ENCODE results near the gene EPB41L4B.

Gene EPB41L4B

DNA sequence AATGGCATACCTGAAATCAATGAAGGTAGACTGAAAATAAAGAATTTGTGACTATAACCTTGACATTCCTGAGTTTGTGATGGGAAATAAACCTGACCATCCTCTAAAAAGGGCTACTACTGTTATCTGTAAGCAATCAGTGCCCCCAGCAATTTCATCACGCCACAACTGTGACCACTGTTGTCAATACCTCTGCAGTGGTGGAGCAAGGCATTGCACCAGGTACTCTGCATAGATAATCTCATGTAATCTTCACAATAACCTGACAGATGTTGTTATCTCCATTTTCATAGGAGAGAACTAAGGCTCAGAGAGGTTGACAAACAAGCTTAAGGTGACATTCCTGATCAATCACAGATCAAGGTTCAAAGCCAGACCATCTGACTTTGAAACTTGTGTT is 115.3 kb downstream of the EPB41L4B start:
- H3K9me3 ChIP-seq (ENCODE audit: control insufficient read depth, insufficient read depth, low read length): no peaks in the 10 kb centered on the region
- no peaks in the 10 kb centered on the region for H3K36me3 ChIP-seq (ENCODE audit: control insufficient read depth, insufficient read depth, low read length)
- no peaks in the 10 kb centered on the region for H3K4me1 ChIP-seq (ENCODE audit: control insufficient read depth, insufficient read depth, low read length)
- no peak overlapping the region for H3K4me3 ChIP-seq (ENCODE audit: low read depth, low read length)
- H3K27me3 ChIP-seq (ENCODE audit: control insufficient read depth, insufficient read depth, low read length): no peaks in the 10 kb centered on the region
- H3K9ac ChIP-seq (ENCODE audit: low read depth, low read length): no peak overlapping the region

DNA sequence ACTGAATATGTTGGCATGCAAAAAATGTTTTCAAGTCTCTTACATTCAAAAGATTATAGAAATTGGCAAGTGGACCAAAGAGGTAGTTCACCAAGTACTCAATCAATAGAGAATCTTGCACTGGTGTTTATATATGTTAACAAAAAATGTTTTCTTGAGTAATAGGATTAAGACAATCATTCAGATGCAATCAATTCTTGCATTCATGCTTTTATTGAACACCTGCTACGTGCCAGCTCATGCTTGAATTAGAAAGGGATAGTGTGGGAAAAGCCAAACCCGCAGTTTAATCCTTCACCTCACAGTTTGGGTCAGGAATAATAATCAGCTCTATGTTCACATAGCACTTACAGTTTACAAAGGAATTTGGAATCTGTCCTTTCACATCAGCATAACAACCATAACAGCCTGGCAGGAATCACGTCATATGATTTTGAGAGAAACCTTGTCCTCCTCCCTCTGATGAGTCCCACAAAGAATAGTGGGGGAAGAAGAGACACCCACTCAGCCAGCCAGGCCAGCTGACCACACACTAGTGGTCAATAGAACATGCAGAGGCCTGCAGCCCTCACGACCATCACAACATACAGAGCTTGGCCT is 117.0 kb downstream of the EPB41L4B start:
- H3K9me3 ChIP-seq (ENCODE audit: control insufficient read depth, insufficient read depth, low read length): no peaks in the 10 kb centered on the region
- no peaks in the 10 kb centered on the region for H3K27me3 ChIP-seq (ENCODE audit: control insufficient read depth, insufficient read depth, low read length)
- H3K4me1 ChIP-seq (ENCODE audit: control insufficient read depth, insufficient read depth, low read length): no peaks in the 10 kb centered on the region
- H3K36me3 ChIP-seq (ENCODE audit: control insufficient read depth, insufficient read depth, low read length): no peaks in the 10 kb centered on the region
- no peak overlapping the region for H3K9ac ChIP-seq (ENCODE audit: low read depth, low read length)
- no peak overlapping the region for H3K4me3 ChIP-seq (ENCODE audit: low read depth, low read length)

DNA sequence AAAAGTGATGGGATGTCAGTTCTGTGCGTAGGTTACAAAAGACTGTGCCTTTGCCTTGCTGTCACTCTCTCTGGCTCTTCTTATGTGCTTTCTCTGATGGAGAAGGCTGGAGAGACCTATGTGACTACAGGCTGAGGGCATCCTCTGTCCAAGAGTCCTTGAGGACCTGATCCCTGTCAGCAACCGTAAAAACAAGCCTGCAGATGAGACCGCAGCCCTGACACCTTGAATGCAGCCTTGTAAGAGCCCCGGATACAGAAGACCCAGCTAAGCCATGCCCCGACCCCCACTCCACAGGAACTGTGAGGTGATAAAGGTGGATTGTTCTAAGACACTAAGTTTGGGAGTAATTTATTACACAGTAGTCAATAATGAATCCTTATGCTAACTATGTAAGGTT is 121.2 kb downstream of the EPB41L4B start:
- H3K27me3 ChIP-seq (ENCODE audit: control insufficient read depth, insufficient read depth, low read length): no peaks in the 10 kb centered on the region
- no peak overlapping the region for H3K4me3 ChIP-seq (ENCODE audit: low read depth, low read length)
- no peaks in the 10 kb centered on the region for H3K36me3 ChIP-seq (ENCODE audit: control insufficient read depth, insufficient read depth, low read length)
- H3K9ac ChIP-seq (ENCODE audit: low read depth, low read length): no peak overlapping the region
- H3K4me1 ChIP-seq (ENCODE audit: control insufficient read depth, insufficient read depth, low read length): no peaks in the 10 kb centered on the region
- no peaks in the 10 kb centered on the region for H3K9me3 ChIP-seq (ENCODE audit: control insufficient read depth, insufficient read depth, low read length)

DNA sequence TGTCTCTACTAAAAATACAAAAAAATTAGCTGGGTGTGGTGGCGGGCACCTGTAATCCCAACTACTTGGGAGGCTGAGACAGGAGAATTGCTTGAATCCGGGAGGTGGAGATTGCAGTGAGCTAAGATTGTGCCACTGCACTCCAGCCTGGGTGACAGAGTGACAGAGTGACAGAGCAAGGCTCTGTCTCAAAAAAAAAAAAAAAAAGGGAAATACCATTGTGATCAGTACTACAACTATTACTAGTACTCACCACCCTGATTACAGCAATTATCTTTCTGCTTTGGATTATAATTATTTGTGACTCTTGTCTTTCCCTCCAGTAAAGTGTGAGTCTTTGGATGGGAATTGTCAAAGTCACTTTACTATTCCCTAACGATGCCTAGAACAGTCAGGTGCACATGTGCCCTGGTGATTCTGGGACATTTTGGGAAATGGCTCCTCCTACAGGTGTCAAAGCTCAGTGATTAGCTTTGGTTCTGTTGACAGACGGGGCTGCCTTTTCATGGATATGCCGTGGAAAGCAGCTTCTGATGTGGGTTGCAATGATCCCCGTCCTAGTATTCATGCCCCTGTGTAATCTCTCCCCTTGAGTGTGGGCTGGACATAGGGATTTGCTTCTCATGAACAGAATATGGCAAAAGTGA is 122.0 kb downstream of the EPB41L4B start:
- Histone ChIP-seq H3K27me3 (ENCODE audit: control insufficient read depth, insufficient read depth, low read length) (no peaks in the 10 kb centered on the region), H3K4me3 (ENCODE audit: low read depth, low read length) (no peak overlapping the region), H3K9ac (ENCODE audit: low read depth, low read length) (no peak overlapping the region), H3K4me1 (ENCODE audit: control insufficient read depth, insufficient read depth, low read length) (no peaks in the 10 kb centered on the region), H3K9me3 (ENCODE audit: control insufficient read depth, insufficient read depth, low read length) (no peaks in the 10 kb centered on the region), H3K36me3 (ENCODE audit: control insufficient read depth, insufficient read depth, low read length) (no peaks in the 10 kb centered on the region)

DNA sequence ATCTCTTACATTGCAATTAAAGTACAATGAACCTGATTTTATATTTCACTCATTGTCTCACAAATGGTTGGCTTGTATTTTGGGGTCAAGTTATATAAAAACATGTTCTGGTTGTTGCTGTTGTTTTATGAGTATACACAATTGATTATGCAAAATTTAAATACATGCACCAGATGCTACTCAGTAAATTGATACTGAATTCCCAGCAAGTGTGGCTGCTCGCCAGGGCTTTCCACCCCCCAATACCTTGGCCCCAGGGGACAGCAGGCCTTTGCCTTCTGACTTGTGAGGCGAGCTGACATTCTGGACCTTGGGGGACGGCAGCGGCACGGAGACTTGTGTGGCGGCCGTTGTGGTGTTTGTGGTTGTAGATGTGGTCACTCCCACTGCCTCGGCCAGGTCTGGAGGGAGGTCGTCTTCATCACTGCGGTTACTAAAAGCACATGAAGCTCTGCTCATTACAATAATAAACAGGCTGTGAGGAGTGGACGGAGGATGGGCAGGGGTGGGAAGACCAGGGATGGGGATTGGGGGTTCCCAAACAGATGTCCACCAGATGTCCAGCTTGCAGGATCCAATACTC is 126.8 kb downstream of the EPB41L4B start:
- no peak overlapping the region for H3K4me3 ChIP-seq (ENCODE audit: low read depth, low read length)
- no peaks in the 10 kb centered on the region for H3K27me3 ChIP-seq (ENCODE audit: control insufficient read depth, insufficient read depth, low read length)
- H3K36me3 ChIP-seq (ENCODE audit: control insufficient read depth, insufficient read depth, low read length): no peaks in the 10 kb centered on the region
- H3K9ac ChIP-seq (ENCODE audit: low read depth, low read length): no peak overlapping the region
- no peaks in the 10 kb centered on the region for H3K4me1 ChIP-seq (ENCODE audit: control insufficient read depth, insufficient read depth, low read length)
- no peaks in the 10 kb centered on the region for H3K9me3 ChIP-seq (ENCODE audit: control insufficient read depth, insufficient read depth, low read length)

DNA sequence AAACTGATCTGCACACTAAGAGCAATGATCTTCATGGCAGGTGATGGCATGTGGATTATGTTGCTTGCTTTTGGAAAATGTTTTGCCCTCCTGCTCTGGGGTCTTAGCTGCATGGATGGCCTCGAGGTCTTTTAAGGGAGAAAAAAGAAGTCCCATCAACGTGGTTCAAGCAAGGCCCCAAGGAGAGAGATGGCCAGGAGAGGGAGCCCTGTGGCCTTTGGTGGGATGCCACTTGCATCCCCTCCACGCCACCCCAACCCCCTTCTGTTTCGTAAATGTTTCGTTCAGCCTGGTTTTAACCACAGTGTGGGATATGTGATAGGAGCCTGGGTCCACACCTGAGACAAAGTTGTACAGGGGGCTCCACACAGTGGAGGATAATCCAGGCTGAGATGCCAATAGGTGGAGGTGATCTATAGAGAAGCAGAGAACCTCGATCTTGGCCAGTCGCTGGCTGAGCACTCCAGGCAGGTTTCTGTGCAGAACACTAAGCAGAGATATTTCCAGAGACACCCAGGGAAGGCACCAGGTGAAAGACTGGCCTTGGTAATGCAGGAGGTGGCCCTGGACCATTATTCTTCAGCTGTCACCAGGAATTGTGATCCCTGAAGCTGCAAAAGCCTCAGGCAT is 128.0 kb downstream of the EPB41L4B start:
- Histone ChIP-seq H3K9ac (ENCODE audit: low read depth, low read length) (no peak overlapping the region), H3K36me3 (ENCODE audit: control insufficient read depth, insufficient read depth, low read length) (no peaks in the 10 kb centered on the region), H3K27me3 (ENCODE audit: control insufficient read depth, insufficient read depth, low read length) (no peaks in the 10 kb centered on the region), H3K9me3 (ENCODE audit: control insufficient read depth, insufficient read depth, low read length) (no peaks in the 10 kb centered on the region), H3K4me1 (ENCODE audit: control insufficient read depth, insufficient read depth, low read length) (no peaks in the 10 kb centered on the region), H3K4me3 (ENCODE audit: low read depth, low read length) (no peak overlapping the region)

DNA sequence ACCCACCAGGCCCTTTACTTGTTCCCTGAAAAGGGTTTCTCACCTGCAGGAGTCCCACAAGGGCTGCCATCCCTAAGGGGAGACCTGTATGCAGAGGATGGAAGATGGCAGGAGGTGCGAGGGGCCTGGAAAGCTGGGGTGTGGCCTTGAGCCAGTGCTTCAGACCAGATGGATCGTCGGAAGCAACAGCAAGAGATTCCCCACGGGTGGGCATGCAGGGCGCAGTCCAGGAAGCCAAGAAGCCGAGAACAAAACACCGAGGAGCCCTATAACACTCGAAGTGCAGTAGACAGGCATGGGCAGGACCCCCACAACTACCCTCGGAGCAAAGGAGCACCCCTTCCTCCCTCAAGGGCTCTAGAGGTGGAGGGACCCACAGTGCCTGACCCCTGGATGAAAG is 129.1 kb downstream of the EPB41L4B start:
- no peak overlapping the region for H3K9ac ChIP-seq (ENCODE audit: low read depth, low read length)
- H3K4me1 ChIP-seq (ENCODE audit: control insufficient read depth, insufficient read depth, low read length): no peaks in the 10 kb centered on the region
- no peaks in the 10 kb centered on the region for H3K9me3 ChIP-seq (ENCODE audit: control insufficient read depth, insufficient read depth, low read length)
- no peaks in the 10 kb centered on the region for H3K36me3 ChIP-seq (ENCODE audit: control insufficient read depth, insufficient read depth, low read length)
- no peaks in the 10 kb centered on the region for H3K27me3 ChIP-seq (ENCODE audit: control insufficient read depth, insufficient read depth, low read length)
- no peak overlapping the region for H3K4me3 ChIP-seq (ENCODE audit: low read depth, low read length)

DNA sequence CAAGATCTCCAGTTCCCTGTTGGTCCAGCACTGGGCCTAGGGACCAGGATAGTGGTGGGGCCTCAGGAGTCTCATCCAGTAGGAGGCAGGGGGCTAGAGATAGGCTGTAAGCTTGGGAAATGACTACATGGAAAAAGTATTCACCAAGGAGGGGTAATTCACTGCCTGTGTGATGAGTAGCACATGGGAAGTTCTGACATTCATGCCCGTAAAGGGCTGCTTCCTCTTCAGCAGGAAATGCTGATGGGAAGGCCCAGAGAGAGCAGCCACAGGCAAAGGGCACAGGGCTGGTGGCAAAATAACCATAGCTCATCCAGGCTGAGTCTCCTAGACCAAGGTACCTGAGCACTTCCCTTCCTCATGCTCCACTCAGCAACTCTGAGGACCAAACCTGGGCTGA is 130.7 kb downstream of the EPB41L4B start:
- Histone ChIP-seq H3K9ac (ENCODE audit: low read depth, low read length) (no peak overlapping the region), H3K27me3 (ENCODE audit: control insufficient read depth, insufficient read depth, low read length) (no peaks in the 10 kb centered on the region), H3K36me3 (ENCODE audit: control insufficient read depth, insufficient read depth, low read length) (no peaks in the 10 kb centered on the region), H3K4me1 (ENCODE audit: control insufficient read depth, insufficient read depth, low read length) (no peaks in the 10 kb centered on the region), H3K9me3 (ENCODE audit: control insufficient read depth, insufficient read depth, low read length) (no peaks in the 10 kb centered on the region), H3K4me3 (ENCODE audit: low read depth, low read length) (no peak overlapping the region)

DNA sequence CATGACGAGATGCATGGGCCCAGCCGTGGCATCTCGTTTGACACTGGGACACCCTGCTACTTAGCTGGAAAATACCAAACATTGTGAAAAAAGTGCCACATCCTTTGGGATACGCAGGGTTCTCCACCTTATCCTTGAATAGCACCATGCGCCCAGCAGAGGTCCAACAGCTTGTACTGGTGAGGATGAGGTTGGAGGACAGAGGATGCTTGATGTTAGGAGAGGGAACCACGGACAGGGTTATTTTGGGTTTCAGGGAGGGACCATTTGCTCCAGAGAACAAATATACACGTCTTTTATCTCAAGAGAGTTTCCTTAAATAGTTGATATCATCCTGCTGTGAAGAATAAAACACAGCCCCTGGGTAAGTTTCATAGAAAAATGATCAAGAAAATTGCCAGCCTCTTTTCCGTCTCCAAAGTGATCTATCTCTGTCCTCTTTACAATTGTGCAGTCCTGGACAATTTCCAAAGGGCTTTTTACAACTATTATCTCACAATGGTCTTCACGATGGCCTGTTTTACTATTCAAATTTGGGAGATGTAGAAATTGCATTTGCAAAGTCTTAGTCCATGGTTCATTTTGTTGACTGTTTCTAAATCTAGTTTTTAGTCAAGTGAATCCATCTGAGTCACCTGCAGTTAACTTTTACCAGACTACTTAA is 133.9 kb downstream of the EPB41L4B start:
- Histone ChIP-seq H3K9ac (ENCODE audit: low read depth, low read length) (no peak overlapping the region), H3K36me3 (ENCODE audit: control insufficient read depth, insufficient read depth, low read length) (no peaks in the 10 kb centered on the region), H3K4me1 (ENCODE audit: control insufficient read depth, insufficient read depth, low read length) (no peaks in the 10 kb centered on the region), H3K9me3 (ENCODE audit: control insufficient read depth, insufficient read depth, low read length) (no peaks in the 10 kb centered on the region), H3K4me3 (ENCODE audit: low read depth, low read length) (no peak overlapping the region), H3K27me3 (ENCODE audit: control insufficient read depth, insufficient read depth, low read length) (no peaks in the 10 kb centered on the region)

DNA sequence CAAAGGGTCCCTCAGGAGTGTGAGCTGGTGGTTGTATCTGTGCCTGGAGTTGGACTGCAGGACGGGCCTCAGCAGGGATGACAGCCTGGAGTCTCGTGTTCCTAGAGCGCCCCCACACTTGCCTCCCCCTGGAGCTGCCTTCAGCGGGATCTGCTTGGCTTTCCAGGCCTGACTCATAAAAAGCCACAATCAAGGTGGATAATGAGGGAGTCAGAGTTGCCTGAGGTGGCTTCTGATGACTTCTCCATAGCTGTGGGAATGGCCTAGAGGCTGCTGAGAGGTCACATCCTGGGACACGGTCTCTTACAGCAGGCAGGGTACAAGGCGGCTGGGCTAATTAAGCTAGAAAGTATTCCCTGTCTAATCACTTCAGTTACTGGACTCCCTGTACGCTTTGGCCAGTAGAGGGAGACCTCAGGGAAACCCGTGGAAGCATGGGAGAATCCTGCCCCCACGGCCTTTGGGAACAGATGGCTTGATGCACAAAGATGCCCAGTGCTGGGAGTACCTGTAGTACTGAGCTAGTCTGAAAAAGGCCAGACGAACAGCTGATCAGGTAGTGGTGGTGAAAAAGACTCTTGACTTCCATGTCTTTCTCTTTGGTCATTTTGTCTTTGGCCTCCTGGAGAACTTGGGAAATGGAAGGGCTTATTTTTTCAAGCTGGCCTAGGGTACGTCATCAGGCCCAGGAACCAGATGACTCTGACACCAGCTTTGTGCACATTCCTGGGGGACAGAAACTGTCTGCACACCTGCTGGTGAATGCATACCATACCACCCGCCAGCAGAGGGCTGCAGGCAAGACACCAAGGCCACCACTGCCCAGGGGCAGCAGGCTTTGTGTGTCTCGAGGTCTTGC is 137.7 kb downstream of the EPB41L4B start:
- no peaks in the 10 kb centered on the region for H3K9me3 ChIP-seq (ENCODE audit: control insufficient read depth, insufficient read depth, low read length)
- H3K4me3 ChIP-seq (ENCODE audit: low read depth, low read length): no peak overlapping the region
- H3K36me3 ChIP-seq (ENCODE audit: control insufficient read depth, insufficient read depth, low read length): no peaks in the 10 kb centered on the region
- no peak overlapping the region for H3K9ac ChIP-seq (ENCODE audit: low read depth, low read length)
- no peaks in the 10 kb centered on the region for H3K4me1 ChIP-seq (ENCODE audit: control insufficient read depth, insufficient read depth, low read length)
- no peaks in the 10 kb centered on the region for H3K27me3 ChIP-seq (ENCODE audit: control insufficient read depth, insufficient read depth, low read length)

DNA sequence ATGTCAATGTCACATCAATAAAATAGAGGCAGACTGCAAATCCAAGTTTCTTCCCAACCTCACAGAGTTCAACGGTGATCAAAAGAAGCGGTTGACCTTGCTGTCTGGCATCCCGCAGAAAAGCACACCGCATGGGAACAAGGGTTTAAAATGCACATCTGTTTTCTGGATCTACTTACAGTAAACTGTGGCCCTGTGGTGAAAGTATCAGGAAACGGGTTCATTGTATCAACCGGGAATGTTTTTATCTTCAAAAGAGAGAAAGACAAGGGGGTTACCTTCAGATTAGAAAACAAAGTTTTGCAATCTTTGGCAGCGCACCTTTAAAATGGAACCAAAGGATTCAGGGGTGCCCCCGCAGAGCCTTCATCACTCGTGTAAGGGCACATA is 138.3 kb downstream of the EPB41L4B start:
- no peak overlapping the region for H3K4me3 ChIP-seq (ENCODE audit: low read depth, low read length)
- H3K36me3 ChIP-seq (ENCODE audit: control insufficient read depth, insufficient read depth, low read length): no peaks in the 10 kb centered on the region
- no peaks in the 10 kb centered on the region for H3K9me3 ChIP-seq (ENCODE audit: control insufficient read depth, insufficient read depth, low read length)
- no peaks in the 10 kb centered on the region for H3K4me1 ChIP-seq (ENCODE audit: control insufficient read depth, insufficient read depth, low read length)
- H3K27me3 ChIP-seq (ENCODE audit: control insufficient read depth, insufficient read depth, low read length): no peaks in the 10 kb centered on the region
- H3K9ac ChIP-seq (ENCODE audit: low read depth, low read length): no peak overlapping the region
